Endothelial cell of umbilical vein (primary cell): Measurements from ENCODE around the gene RABGGTA.

Experiments
- CTCF ChIP-seq, 2 donors: IDR thresholded peaks; 1 replicate in 1 of 2; 2 replicates in 1 of 2; pipeline ENCODE4 v1.5.1; 2011; ENCODE audit warnings: low read length in 2 of 2, mild to moderate bottlenecking in 2 of 2, moderate library complexity in 2 of 2, control low read depth in 1 of 2, inconsistent platforms in 1 of 2, low read depth in 1 of 2; ENCODE audit not compliant: insufficient read depth in 1 of 2; ENCODE audit errors: extremely low read depth in 1 of 2
- MAX ChIP-seq: IDR thresholded peaks from 2 replicates; pipeline ENCODE4 v1.6.1; 2011; ENCODE audit not compliant: insufficient read depth, insufficient read length
- MYC ChIP-seq: IDR thresholded peaks from one replicate; pipeline ENCODE4 v1.6.1; 2011; ENCODE audit warnings: mild to moderate bottlenecking, low read depth, low read length
- POLR2A ChIP-seq: IDR thresholded peaks from 2 replicates; pipeline ENCODE4 v1.6.1; 2012; ENCODE audit warnings: low read depth, mild to moderate bottlenecking, control low read depth, low read length
- POLR2AphosphoS5 ChIP-seq: IDR thresholded peaks from 2 replicates; pipeline ENCODE4 v1.6.1; 2012; ENCODE audit warnings: low read depth, mild to moderate bottlenecking, control low read depth, low read length, moderate library complexity; ENCODE audit not compliant: insufficient read depth

- no peak for TF ChIP-seq CTCF (IDR thresholded peaks at IDR 0.05; ENCODE audit: extremely low read depth in 1 of 2, insufficient read depth in 1 of 2, low read depth in 1 of 2, low read length in 2 of 2)
- TF ChIP-seq POLR2AphosphoS5: no peak
- no peak for TF ChIP-seq MYC
- TF ChIP-seq MAX: no peak
- no peak for TF ChIP-seq POLR2A
These were observed 762 bp downstream of the RABGGTA start for GRCh38 chr14:24270537-24271133.
